OCI-LY7 (cell line): ENCODE measurements around the gene CTBP2. TPM values are rescaled to one million over a fixed set of nuclear protein-coding genes. Genes with fewer than 3 reads are reported as not detected.

Source experiments
- BruUV-seq: library from RNA; stranded (reverse); fragments of 400-500 nt; replicated peaks from 2 replicates; lab custom pipeline; 2021; lab: Mats Ljungman, UMichigan
- CTCF ChIA-PET: fragments of 300-600 bp; sonication (Branson Sonifier 250); formaldehyde crosslinking; loops from one replicate; lab custom pipeline; 2022; ENCODE audit warnings: antibody characterized with exemption; ENCODE audit not compliant: unreplicated experiment; lab: Charles Lee
- POLR2A ChIA-PET: fragments of 300-600 bp; sonication (Branson Sonifier 250); formaldehyde crosslinking; loops from one replicate; lab custom pipeline; 2022; ENCODE audit warnings: antibody characterized with exemption; lab: Charles Lee
- DNase-seq: peaks from one replicate; pipeline ENCODE4 v3.0.0-alpha.2; 2015; ENCODE audit warnings: low spot score
- H2AFZ ChIP-seq: fragments of 200-600 bp; sonication (generic), shearing (Covaris generic); 2 replicates; pipeline ENCODE4 v1.6.1; 2014; ENCODE audit warnings: mild to moderate bottlenecking, antibody characterized with exemption, low read length, moderate library complexity
- H3K27ac ChIP-seq: fragments of 200-600 bp; sonication (generic); 2 replicates; pipeline ENCODE4 v1.5.1; 2014; ENCODE audit warnings: mixed run types, low read depth, mild to moderate bottlenecking, moderate library complexity, low read length, inconsistent platforms; ENCODE audit not compliant: poor library complexity, severe bottlenecking
- H3K36me3 ChIP-seq: fragments of 200-600 bp; sonication (generic); 2 replicates; pipeline ENCODE4 v1.6.1; 2014; ENCODE audit warnings: mild to moderate bottlenecking, antibody characterized with exemption, low read length, moderate library complexity, mixed read lengths; ENCODE audit not compliant: insufficient read depth
- H3K4me1 ChIP-seq: fragments of 200-600 bp; sonication (generic); 2 replicates; pipeline ENCODE4 v1.5.1; 2014; ENCODE audit warnings: mild to moderate bottlenecking, low read length; ENCODE audit not compliant: insufficient read depth, poor library complexity, severe bottlenecking
- H3K4me2 ChIP-seq: fragments of 200-600 bp; sonication (generic); 2 replicates; pipeline ENCODE4 v1.6.1; 2014; ENCODE audit warnings: mild to moderate bottlenecking, low read length
- H3K4me3 ChIP-seq: fragments of 200-600 bp; sonication (generic); 2 replicates; pipeline ENCODE4 v1.5.1; 2014; ENCODE audit warnings: mild to moderate bottlenecking, low read depth, low read length; ENCODE audit not compliant: poor library complexity, severe bottlenecking
- H3K79me2 ChIP-seq: fragments of 200-600 bp; sonication (generic); 2 replicates; pipeline ENCODE4 v1.6.1; 2016; ENCODE audit warnings: low read depth, mild to moderate bottlenecking, low read length, moderate library complexity, mixed read lengths; ENCODE audit not compliant: insufficient read depth
- H3K9me2 ChIP-seq: fragments of 200-600 bp; sonication (generic); 2 replicates; pipeline ENCODE4 v1.6.1; 2016; ENCODE audit warnings: mild to moderate bottlenecking, low read length, mixed read lengths; ENCODE audit not compliant: insufficient read depth
- H3K9me3 ChIP-seq: fragments of 200-600 bp; sonication (generic); 2 replicates; pipeline ENCODE4 v1.6.1; 2014; ENCODE audit warnings: mild to moderate bottlenecking, mixed run types, low read length, mixed read lengths
- H4K20me1 ChIP-seq: fragments of 200-600 bp; sonication (generic); 2 replicates; pipeline ENCODE4 v1.6.1; 2014; ENCODE audit warnings: mild to moderate bottlenecking, antibody characterized with exemption, low read length, moderate library complexity, mixed read lengths; ENCODE audit not compliant: insufficient read depth
- EZH2phosphoT487 ChIP-seq: fragments of 200-600 bp; sonication (generic); IDR thresholded peaks from 2 replicates; pipeline ENCODE4 v1.6.1; 2018; ENCODE audit warnings: low read depth, borderline replicate concordance, mild to moderate bottlenecking, mixed run types, antibody characterized with exemption, low read length, moderate library complexity, mixed read lengths
- intact Hi-C: fragments of 100-400 bp; cut with micrococcal nuclease; formaldehyde crosslinking; loops from one replicate; pipeline ENCODE4 v1.10.0; 2022; ENCODE audit not compliant: unreplicated experiment
- total RNA-seq, 2 experiments: library from RNA; depleted of rRNA in 1 of 2; stranded (reverse); fragments of >200 nt in 1 of 2; shearing (Covaris generic) in 1 of 2; gene quantifications; 2 replicates each; pipeline ENCODE4 v1.2.3, GENCODE V29; 2014 to 2022
- TF ChIP-seq, protein P1 (sequence below): fragments of 200-600 bp; sonication (generic); conservative IDR thresholded peaks from 2 replicates; pipeline ENCODE4 v1.5.1; 2014; ENCODE audit warnings: mild to moderate bottlenecking, antibody characterized with exemption, low read length, moderate library complexity, mixed read lengths

CTBP2 gene
- total RNA-seq, 2 experiments from 2014 or later = not detected

DNA sequence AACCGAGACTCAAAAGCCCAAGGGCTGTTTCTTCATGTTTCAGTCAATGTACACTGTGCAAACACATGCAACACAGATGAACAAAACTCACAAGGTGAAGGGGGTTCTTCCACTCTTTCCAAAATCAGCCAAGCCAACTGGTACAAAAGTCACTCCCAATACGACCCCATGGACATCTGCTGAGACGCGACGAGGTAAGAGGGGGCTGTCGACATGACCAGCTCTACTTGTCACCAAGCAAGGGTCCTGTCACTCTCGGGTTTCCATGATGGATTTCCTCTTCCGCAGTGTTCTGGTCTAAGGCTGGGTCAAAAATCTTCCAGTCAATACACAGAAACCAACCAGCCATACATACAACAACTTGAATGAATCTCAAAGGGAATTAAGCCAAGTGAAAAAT is 37.8 kb downstream of the CTBP2 start:
- Histone ChIP-seq H3K9me2 (no peaks in the 10 kb centered on the region), H2AFZ (no peak overlapping the region), H4K20me1 (no peaks in the 10 kb centered on the region), H3K4me3 (no peak overlapping the region), H3K79me2 (no peaks in the 10 kb centered on the region), H3K4me1 (no peaks in the 10 kb centered on the region), H3K4me2 (no peak overlapping the region), H3K27ac (no peak overlapping the region), H3K9me3 (no peaks in the 10 kb centered on the region), H3K36me3 (no peaks in the 10 kb centered on the region)
- intact Hi-C loops = no loop called here
- ChIA-PET CTCF (no interaction called here), POLR2A (no interaction called here)
- BruUV-seq = no TSS peak
- DNase-seq = no peak
- TF ChIP-seq, protein P1, sequence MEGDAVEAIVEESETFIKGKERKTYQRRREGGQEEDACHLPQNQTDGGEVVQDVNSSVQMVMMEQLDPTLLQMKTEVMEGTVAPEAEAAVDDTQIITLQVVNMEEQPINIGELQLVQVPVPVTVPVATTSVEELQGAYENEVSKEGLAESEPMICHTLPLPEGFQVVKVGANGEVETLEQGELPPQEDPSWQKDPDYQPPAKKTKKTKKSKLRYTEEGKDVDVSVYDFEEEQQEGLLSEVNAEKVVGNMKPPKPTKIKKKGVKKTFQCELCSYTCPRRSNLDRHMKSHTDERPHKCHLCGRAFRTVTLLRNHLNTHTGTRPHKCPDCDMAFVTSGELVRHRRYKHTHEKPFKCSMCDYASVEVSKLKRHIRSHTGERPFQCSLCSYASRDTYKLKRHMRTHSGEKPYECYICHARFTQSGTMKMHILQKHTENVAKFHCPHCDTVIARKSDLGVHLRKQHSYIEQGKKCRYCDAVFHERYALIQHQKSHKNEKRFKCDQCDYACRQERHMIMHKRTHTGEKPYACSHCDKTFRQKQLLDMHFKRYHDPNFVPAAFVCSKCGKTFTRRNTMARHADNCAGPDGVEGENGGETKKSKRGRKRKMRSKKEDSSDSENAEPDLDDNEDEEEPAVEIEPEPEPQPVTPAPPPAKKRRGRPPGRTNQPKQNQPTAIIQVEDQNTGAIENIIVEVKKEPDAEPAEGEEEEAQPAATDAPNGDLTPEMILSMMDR = no peak
- TF ChIP-seq EZH2phosphoT487 = no peak

DNA sequence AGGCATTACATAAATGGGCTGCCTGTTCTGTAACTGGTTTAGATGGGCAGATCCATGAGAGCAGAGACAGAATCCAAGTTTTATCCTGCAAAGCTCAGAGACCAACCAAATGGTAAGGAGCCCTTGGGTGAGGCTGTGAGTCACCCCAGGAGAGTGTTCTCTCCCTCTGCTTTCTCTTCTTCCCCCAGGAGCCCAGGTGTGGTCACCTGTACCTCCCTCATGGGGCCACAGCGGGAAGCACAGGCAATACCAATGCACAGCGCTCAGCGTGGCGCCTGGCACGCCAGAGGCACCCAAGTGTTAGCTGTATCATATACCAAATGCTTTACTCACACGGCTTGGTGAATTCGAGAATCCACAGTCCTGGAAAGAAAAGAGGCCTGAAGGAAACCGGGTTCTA is 39.4 kb downstream of the CTBP2 start:
- Histone ChIP-seq H3K9me3 (no peaks in the 10 kb centered on the region), H4K20me1 (no peaks in the 10 kb centered on the region), H3K4me2 (no peak overlapping the region), H3K9me2 (no peaks in the 10 kb centered on the region), H3K27ac (no peak overlapping the region), H3K4me3 (no peak overlapping the region), H2AFZ (no peak overlapping the region), H3K4me1 (no peaks in the 10 kb centered on the region), H3K79me2 (no peaks in the 10 kb centered on the region), H3K36me3 (no peaks in the 10 kb centered on the region)
- BruUV-seq = no TSS peak
- TF ChIP-seq EZH2phosphoT487 = no peak
- ChIA-PET POLR2A (no interaction called here), CTCF (no interaction called here)
- DNase-seq = no peak
- intact Hi-C loops = no loop called here

DNA sequence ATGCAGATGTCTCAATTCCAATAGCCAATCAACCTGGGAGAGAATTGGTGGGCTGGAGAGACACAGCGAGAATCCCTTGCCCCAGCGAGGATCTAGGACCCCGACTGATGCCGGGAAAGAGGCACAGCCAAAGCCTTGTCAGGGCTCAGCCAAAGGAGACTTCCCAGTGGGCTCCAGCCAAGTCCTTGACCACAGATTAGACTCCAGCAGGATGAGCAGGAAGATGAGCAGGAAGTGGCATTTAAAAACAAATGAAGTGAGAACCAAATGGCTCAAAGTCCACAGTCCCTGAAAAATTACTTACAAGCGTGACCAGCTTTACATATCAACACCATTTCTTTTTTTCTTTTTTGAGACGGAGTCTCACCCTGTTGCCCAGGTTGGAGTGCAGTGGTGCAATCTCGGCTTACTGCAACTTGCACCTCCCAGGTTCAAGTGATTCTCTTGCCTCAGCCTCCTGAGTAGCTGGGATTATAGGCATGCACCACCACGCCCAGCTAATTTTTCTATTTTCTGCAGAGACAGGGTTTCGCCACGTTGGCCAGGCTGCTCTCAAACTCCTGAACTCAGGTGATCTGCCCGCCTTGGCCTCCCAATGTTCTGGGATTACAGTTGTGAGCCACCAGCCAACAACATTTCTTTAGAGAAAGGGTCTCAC is 40.2 kb downstream of the CTBP2 start:
- Histone ChIP-seq H2AFZ (no peak overlapping the region), H4K20me1 (no peaks in the 10 kb centered on the region), H3K79me2 (no peaks in the 10 kb centered on the region), H3K4me2 (no peak overlapping the region), H3K4me1 (no peaks in the 10 kb centered on the region), H3K9me2 (no peaks in the 10 kb centered on the region), H3K27ac (no peak overlapping the region), H3K4me3 (no peak overlapping the region), H3K9me3 (no peaks in the 10 kb centered on the region), H3K36me3 (no peaks in the 10 kb centered on the region)
- intact Hi-C loops = no loop called here
- BruUV-seq = no TSS peak
- TF ChIP-seq EZH2phosphoT487 = no peak
- ChIA-PET POLR2A (no interaction called here), CTCF (no interaction called here)
- DNase-seq = no peak

DNA sequence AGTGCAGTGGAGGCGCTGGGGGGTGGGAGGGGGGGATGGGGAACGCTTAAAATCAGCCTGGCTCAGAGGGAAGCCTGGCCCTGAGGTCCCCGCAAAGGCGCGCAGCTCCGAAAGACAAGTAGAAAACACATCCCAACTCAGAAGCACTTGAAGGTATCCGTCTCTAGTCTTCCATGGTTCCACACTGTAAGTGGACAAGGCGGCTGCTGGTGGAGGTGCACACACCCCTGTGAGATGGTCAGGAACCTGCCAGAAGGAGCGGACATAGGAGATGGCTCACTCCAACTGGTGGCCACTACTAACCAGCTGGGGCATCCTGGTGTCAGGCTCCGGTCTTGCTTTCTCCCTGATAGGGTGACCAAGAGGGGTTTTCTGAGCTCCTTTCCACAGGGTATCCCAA is 41.7 kb downstream of the CTBP2 start:
- POLR2A ChIA-PET = interaction anchor here (0.6 kb wide), 1 partner anchor 274 kb away, joined by 3 read pairs; no protein-coding TSS in a partner anchor

More for the DNA sequence above, 41.7 kb downstream of the CTBP2 start:
- no peaks in the 10 kb centered on the region for H3K9me3 ChIP-seq
- H3K79me2 ChIP-seq = no peaks in the 10 kb centered on the region
- CTCF ChIA-PET = no interaction called here
- DNase-seq = no peak
- TF ChIP-seq, protein P1 = no peak
- no peak overlapping the region for H3K4me3 ChIP-seq
- intact Hi-C loops = no loop called here
- H4K20me1 ChIP-seq = no peaks in the 10 kb centered on the region
- H3K4me2 ChIP-seq = no peak overlapping the region
- no peak overlapping the region for H2AFZ ChIP-seq
- H3K4me1 ChIP-seq = no peaks in the 10 kb centered on the region
- BruUV-seq = no TSS peak
- no peak overlapping the region for H3K27ac ChIP-seq
- no peaks in the 10 kb centered on the region for H3K36me3 ChIP-seq
- no peaks in the 10 kb centered on the region for H3K9me2 ChIP-seq
